ENCODE data around the gene LIN7A.

LIN7A gene, protein sequence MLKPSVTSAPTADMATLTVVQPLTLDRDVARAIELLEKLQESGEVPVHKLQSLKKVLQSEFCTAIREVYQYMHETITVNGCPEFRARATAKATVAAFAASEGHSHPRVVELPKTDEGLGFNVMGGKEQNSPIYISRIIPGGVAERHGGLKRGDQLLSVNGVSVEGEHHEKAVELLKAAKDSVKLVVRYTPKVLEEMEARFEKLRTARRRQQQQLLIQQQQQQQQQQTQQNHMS

DNA sequence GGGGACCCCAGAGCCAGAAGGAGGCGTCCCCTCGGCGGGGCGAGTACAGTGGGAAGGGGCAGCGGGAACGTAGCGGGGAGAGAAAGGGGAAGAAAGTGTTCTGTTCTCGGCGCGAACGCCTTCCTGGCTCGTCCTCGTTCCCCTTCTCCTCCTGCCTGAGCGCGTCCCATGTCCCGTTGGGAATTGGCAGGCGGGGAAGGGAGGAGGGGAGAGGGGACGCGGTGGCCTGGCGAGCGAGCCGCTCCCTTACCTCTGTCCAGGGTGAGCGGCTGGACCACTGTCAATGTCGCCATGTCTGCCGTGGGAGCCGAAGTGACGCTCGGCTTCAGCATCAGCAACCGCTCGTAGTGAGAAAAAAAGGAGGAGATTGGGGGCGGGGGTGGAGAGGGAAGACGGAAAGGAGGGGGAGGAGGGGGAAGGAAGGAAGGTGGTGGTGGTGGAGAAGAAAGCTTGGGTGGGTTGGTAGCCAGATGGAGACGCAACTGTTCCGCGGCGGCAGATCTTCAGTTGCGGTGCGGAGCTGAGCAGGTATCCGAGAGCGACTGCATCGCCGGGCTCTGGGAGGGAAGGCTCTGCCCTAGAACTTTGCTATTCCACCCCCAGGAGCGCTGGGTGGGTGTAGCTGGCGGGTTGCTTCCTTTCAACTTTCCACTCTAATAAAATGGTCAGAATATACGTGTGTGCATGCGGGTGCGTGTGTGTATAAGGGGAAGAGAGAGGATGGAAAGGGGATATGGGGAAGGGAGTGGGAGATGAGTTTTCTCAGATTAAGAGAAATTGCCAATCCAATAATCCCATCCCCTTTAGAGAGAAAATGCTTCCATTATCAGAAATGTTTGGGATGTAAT, at the start of gene LIN7A:
Gene LIN7A, minus strand, starts transcription at position 544 of the 848 bp plus-strand sequence. Its CDS starts 212 bp downstream, at position 332.
- DNase-seq: peak in 1 of 2 donors; percentile 12

DNA sequence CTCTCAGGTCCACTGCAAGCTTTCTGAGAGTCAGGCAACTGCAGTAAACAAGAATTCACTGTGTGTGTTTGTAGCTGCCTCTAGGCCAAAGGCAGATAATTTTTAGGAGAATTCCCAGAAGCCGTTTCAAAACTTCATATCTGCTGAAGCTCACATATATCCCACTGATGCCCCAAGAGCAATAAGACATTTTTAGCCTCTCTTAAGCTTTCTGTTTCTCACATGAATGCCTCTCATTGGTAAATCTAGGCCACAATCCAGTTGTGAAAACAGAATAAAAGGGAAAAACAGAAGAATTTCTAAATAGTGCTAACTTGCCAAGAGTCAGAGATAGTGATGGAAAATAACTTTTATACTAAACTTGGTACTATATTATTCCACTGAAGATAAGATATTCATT, 48.5 kb upstream of the LIN7A start:
- DNase-seq: no peak

DNA sequence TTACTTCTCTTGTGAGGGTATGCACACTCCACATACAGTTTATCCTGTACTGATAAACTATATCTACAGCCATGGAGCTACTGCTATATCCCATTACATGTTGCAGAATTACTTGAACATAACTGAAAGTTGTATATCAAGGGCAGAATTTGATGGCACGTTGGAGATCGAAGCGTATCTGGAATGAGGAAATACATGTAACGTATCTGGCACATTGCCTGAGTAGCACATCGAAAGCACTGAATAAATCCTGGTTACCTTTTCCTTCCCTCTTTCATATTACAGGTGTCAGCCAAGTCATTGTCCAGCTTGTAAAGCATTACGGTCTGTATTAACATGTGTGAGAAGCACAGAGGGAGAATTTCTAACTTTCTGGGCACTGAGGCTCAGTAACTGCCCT, 42.1 kb upstream of the LIN7A start:
- no peak for DNase-seq

DNA sequence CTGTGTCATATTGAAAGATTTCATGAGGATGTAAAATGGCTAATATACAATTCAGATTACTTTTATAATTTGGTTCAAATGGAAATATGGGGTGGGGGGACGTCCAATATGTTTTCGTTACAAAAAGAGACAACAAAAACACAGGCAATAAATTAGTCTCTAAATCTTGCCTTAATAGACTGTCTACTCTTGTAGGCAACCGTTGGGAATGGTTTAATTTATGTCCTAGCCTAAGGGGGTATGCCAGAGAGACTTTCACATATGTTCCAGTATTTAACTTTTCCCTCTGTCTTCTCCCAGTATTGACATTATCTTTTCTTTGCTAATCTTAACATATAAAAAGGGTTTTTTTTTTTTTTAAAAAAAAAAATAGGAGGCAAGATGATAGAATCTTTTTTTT, 41.5 kb upstream of the LIN7A start:
- no peak for DNase-seq

DNA sequence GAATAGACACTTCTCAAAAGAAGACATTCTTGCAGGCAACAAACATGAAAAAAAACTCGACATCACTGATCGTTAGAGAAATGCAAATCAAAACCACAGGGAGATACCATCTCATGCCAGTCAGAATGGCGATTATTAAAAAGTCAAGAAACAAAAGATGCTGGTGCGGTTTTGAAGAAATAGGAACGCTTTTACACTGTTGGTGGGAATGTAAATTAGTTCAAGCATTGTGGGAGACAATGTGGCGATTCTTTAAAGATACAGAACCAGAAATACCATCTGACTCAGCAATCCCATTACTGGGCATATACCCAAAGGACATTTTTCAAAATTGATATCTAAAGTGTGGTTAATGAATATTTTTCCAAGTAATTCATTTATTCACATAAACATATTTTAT, 39.6 kb upstream of the LIN7A start:
- DNase-seq: no peak

DNA sequence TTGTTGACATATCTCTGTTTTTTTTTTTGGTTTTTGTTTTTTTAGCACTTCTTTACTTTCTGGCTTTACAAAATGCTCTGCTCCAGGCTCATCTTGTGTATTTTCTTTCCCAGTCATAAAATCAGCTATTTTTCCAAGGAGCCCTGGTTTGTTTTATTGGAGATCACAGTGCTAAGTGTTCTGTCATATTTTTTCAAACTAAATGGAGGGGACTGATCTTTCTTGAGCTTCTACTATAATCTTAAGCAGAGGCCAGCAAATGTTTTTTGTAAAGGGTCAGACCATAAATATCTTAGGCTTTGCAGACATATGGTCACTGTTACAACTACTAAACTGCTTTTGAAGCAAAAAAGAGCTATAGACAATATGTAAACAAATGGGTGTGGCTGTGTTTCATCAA, 30.6 kb upstream of the LIN7A start:
- no peak for DNase-seq

DNA sequence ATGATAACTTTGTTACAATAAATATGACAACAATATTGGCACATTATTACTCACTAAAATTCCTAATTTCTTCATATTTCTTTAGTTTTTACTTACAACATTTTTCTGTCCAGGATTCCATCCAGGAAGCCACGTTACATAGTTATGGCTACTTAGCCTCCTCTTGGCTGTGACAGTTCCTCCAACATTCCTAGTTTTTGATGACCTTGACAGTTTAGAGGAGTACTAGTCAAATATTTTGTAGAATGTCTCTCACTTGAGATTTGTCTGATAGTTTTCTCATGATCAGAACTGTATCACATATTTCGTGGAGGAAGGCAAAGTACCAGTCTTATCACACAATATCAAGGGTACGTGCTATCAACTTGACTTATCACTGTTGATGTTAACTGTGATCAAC, 29.8 kb upstream of the LIN7A start:
- no peak for DNase-seq

DNA sequence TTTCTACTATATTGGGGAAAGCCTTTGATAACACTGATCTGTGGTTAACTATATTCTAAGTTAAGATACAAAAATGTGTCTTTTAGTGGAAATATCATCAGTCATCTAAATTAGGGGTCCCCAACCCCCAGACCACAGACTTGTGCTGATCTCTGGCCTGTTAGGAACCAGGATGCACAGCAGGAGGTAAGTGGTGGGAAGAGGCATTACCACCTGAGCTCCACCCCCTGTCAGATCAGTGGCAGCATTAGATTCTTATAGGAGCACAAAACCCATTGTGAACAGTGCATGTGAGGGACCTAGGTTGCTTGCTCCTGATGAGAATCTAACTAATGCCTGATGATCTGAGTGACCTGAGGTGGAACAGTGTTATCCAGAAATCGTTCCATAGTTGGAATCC, 28.3 kb upstream of the LIN7A start:
- no peak for DNase-seq

DNA sequence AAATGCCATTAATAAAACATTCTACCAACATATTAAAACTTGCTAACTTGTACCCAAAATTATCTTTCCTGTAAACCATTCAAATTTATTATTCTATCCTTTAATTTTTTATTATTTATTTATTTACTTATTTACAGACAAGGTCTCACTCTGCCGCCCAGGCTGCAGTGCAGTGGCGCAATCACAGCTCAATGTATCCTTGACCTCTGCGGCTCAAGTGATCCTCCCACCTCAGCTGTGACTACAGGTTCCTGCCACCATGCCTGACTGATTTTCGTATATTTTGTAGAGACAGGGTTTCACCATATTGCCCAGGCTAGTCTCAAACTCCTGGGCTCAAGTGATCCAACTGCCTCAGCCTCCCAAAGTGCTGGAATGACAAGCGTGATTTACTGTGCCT, 20.4 kb upstream of the LIN7A start:
- DNase-seq: no peak

DNA sequence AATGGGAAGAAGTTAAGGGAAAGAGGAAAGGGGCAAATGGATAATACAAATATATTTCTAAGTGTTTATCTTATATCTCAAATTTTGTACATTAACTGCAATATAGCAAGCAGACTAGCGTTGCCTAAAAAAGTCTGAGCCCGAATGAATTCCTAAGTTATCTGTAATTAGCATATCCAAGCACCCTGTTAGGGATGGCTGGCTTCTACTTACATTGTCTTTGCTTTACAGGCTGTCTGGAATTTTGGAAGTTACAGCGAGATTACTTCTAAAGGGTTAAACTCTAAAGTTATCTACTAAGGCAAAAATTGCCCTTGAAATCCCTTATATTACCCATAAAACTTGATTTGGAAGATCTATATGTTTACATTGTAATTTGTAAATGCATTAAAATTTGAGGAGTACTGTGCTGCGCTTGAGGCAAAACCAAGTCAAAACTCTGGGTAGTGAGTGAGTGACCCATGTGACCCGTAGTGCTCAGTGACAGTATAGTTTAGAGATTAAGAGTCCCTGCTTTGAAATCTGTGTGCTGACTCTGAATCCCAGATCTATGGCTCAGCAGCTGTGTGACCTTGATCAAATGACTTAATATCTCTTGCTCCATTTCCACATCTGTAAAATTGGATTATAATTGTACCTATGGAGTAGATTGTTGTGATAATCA, 17.3 kb upstream of the LIN7A start:
- DNase-seq: no peak

DNA sequence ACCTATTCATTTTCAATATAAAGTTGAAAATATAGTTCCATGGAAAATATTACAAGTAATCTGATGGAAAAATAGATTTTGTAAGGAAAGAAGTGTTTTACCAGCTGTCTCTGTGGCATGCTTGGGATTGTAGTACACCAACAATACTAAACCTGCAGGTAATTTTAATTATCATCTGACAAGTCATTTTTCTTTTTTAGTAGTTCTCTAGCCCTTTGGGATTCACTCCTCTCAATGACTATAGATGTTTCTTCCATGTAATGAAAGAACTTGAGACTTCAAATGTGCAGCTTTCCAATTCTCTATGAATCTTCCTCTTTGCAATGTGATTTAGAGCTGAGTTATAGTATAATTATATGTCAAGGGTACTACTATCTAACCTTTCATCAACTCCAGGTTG, 14.7 kb upstream of the LIN7A start:
- no peak for DNase-seq

DNA sequence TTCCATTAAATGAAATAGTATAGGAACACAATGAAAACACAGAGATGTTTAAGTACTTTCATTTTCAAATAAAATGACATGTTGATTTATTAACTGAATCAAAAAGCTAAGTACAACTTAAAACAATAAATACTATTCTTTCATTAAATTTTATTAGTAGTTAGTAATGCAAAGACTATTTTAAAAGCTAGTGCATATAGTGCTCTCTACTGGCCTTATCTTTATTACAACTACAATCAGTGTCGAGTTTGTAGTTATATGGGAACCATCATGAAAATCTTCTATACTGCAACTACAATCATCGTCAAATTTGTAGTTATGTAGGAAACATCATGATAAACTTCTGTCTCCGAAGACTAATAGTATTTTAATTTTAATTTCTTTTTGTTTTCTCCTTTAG, 8.9 kb upstream of the LIN7A start:
- DNase-seq: no peak

DNA sequence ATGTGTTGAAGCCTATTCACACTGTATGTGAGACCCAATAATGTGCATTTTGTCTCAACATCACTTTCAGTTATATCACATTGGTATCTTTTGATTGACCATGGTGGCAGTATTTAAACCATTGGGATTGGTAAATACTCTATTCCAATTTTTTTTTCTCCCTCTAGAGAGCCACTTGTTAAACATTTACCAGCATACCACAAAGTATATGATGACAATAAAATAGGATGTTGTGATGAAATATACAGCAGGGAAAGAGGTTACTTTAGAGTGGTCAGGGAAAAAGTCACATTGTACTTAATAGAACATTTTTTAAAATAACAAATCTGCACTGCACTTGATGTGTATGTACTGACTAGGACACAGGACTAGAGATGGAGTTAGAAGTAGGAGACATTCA, 5.6 kb upstream of the LIN7A start:
- no peak for DNase-seq

DNA sequence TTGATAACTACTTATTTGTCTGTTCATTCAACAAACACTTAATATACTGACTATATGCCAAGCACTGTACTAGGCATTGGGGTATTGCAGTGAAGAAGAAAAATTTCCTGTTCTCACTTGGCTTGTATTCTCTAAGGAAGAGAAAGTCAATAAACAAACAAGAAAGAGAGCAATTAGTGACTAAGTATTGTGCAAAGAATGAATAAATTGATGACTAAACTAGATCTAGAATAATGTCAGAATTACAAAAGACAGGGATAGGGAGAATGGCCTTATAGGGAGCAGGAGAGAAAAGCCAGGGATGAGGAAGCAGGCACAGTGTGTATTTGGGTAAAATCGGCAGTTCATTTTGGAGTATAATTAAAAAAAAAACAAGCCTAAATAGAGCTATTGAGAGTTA, 4.2 kb upstream of the LIN7A start:
- DNase-seq: no peak

DNA sequence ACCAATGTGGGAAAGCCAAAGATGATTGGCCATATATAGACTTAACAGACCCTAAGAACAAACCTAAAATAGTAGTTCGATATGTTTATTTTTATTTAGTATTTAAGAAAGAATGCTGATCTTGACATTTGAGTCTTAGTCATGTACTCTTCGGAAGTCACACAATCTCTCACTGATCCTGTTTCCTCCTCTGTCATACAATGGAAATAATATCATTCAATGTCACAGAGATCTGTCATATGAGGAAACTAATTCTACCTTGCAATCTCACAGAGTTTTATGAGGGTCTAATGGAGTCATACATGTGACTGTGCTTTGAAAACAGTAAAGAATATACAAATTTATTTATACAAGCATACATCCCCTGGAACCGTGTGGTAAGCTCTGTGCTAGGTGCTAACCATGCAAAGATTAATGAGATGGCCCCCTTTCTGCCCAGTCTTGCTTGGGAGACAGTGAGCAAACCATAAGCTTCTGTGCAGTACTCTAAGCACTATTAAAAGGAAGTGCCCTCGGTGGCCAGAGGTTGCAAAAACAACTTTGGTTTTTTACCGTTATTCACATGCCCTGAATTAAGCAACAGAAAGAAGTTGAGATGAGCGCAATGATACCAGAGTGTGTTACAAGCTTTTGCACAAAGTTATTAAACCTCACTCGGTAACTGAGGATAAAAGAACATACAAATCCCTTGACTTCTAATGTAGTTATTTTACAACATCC, 1.7 kb upstream of the LIN7A start:
- peak; percentile 37 to 61 for DNase-seq

DNA sequence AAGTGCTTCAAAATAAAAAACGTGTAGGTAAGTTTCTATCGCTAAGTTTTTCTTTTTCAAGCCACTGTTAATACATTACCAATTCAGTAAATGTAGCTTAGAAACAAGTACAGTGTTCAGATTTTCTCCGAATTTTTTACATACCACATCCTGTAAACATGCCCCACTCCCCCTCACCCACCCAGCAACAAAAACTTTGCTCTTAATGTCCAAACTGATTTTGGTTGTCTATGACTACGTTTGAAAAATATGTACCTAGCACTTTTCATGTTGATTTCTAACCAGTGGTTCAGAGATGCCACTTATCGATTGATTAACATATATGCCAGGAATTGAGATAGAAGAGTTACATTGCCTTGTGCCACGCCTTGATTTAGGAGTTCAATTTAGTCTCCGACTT, 663 bp upstream of the LIN7A start:
- DNase-seq: no peak

DNA sequence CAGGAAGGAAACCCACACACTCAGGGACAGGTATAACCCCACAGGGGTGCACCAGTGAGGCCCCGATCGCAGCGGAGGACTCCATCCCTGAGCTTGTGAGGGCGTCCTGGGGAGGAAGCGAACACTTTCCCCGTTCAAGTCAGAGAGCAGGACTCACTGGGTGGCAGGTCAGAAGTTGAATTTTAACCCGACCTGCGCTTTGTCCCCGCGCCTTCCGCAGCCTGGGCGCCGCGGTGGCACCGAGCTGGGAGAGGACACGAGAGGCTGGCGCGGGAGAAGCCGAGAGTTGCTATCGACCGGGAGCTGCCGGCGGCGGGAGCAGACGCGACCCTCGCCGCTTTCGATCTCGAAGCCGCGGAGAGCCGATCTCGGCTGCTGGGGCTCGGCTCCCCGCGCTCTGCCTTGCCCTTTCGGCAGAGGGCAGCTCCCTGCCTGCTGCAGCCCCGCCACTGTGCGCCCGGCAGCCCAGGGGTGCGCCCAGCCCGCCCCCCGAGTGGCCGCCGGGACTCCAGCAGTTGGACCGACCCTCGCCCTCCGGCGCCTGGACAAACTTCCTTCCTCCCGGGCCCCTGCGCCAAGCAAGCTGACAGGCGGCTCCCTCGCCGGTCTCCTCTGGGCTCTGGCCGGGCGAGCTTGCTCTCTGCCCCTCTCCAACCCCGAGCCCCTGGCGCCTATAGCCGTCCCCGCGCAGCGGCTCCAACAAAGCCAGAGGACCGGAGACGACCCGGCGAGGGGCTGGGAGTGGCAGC, 918 bp downstream of the LIN7A start:
- peak in 1 of 2 donors; percentile 8 for DNase-seq

DNA sequence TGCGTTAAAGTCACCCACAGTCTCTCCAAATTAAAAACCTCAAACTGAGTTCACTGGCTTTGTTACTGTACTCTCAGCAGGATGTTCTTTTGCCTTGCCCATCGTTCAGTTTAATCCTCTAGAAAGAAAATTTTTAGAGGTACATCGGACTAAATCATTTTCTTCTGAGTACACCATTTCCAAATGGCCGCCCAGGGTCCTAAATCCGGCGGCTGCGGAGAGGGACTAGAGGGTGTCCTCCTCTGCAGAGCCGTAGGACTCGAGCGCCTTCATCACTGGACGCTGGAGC, 1.4 kb downstream of the LIN7A start:
- DNase-seq: no peak

DNA sequence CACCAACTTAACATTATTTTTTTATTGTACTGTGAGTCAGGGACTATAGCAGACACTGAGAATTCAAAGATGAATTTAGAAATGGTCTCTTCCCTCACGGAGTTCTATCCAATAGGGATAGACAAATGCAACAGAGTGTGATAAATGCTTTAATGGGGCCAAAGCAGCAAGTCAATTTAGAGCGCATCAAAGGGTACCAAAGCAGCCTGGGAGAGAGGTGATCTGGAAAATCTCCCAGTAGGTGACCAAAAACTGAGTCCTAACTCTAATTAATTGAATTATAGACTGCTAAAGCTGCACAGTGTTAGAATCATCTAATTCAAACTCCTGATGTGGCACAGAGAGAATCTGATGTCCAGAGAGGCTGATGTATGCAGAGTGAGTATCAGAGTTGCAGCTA, 2.6 kb downstream of the LIN7A start:
- no peak for DNase-seq

DNA sequence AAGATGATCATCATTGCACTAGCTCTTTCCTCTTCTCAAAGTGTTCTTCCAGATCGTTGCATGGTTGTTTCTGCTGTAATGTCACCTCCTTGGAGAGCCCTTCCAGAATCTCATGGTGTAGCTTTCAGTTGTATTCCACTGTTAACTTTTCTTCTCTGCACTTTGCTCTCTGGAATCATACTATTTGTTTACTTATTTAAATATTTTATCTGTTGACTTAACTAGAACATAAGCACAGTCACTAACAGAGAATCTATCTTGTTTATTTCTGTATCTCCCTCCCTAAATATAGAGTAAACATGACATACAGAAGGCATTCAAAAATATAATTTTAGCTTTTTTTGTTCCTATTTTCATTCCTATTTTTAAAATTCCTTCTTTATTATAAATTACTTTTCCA, 11.8 kb downstream of the LIN7A start:
- DNase-seq: no peak

DNA sequence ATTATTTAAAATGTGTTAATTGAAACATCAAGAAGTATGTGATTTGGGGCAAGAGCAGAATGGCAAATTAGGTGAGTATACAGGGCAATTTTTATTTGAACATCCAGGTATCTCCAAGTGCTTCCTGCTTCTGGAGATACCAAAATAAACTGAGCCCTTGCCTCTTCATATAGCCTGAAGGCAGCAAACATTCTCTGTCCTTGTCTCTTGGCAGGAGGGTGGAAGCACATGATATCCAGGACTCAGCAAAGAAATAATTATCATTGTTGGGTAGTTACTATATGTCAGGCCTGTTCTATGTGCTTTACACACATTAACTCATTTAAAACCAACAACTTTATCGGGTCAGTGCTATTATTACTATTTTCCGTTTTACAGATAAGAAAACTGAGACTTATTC, 12.5 kb downstream of the LIN7A start:
- DNase-seq: no peak

DNA sequence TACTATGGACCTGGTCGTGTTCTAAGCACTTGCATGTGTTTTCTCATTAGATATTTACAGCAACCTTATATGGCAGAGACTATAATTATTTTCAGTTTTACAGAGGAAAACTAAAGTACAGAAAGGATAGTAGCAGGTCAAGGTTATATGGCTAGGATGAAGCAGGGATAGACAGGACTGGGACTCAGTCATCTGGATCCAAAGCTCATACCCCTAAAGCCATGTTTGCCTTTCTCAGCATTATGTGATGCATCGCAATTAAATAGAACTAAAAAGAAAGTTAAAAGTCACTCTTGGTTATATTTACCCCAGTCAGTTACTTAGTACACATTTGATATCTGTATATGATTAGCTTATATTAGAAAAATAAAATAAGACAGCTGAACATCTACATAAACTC, 13.3 kb downstream of the LIN7A start:
- DNase-seq: no peak

DNA sequence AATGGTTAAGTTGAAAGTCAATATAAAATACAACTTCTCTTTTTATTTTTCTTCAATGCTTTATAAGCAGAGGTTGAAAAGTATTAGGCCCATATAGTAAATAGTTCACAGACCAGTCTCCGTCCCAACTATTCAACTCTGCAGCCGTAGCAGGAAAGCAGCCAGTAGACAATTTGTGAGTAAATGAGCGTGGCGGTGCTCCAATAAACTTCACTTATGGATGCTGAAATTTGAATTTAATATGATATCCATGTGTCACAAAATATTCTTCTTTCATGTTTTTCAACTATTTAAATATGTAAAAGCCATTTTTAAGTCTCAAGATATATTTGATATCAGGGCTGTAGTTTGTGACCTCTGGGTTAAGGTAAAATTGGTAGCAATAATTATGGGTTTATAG, 17.7 kb downstream of the LIN7A start:
- no peak for DNase-seq
